Mesendoderm (in vitro differentiated cells): Measurements from ENCODE around the gene SLC26A3. TPM values are rescaled to one million over a fixed set of nuclear protein-coding genes. Genes with fewer than 3 reads are reported as not detected.
"Not testable (repeated sequence)": the region's sequence is repeated elsewhere in the genome, so short reads cannot be mapped to it uniquely, and the experiment has no call there.

Experiments used
- DNase-seq: peaks from one replicate; pipeline ENCODE4 v3.0.0; 2013
- H2AK5ac ChIP-seq: 2 replicates; pipeline ENCODE4 v1.6.1; 2013; ENCODE audit warnings: low read length, inconsistent platforms
- H2BK120ac ChIP-seq: 2 replicates; pipeline ENCODE4 v1.6.1; 2013; ENCODE audit warnings: low read depth, mild to moderate bottlenecking, low read length, moderate library complexity, mixed read lengths
- H2BK15ac ChIP-seq: replicated peaks from 2 replicates; pipeline ENCODE4 v1.6.1; 2013; ENCODE audit warnings: low read depth, mild to moderate bottlenecking, moderate library complexity
- H2BK5ac ChIP-seq: 2 replicates; pipeline ENCODE4 v1.6.1; 2013; ENCODE audit warnings: low read length, inconsistent platforms
- H3K18ac ChIP-seq: 2 replicates; pipeline ENCODE4 v1.6.1; 2013; ENCODE audit warnings: mild to moderate bottlenecking, low read length, mixed read lengths
- H3K23ac ChIP-seq: one replicate; pipeline ENCODE4 v1.6.1; 2013; ENCODE audit warnings: low read length
- H3K27ac ChIP-seq: 2 replicates; pipeline ENCODE4 v1.5.1; 2013; ENCODE audit warnings: low read depth, mild to moderate bottlenecking, inconsistent platforms, low read length, moderate library complexity
- H3K27me3 ChIP-seq: 2 replicates; pipeline ENCODE4 v1.6.1; 2013; ENCODE audit warnings: low read length, control low read depth, mild to moderate bottlenecking, inconsistent platforms; ENCODE audit not compliant: insufficient read depth, poor library complexity
- H3K36me3 ChIP-seq: 2 replicates; pipeline ENCODE4 v1.6.1; 2013; ENCODE audit warnings: low read length, inconsistent platforms; ENCODE audit not compliant: control insufficient read depth, insufficient read depth
- H3K4ac ChIP-seq: one replicate; pipeline ENCODE4 v1.6.1; 2013; ENCODE audit warnings: low read depth, mild to moderate bottlenecking, low read length, moderate library complexity
- H3K4me1 ChIP-seq: 2 replicates; pipeline ENCODE4 v1.6.1; 2013; ENCODE audit warnings: low read depth, low read length, inconsistent platforms; ENCODE audit not compliant: control insufficient read depth
- H3K4me2 ChIP-seq: 2 replicates; pipeline ENCODE4 v1.6.1; 2013; ENCODE audit warnings: low read length
- H3K4me3 ChIP-seq: 2 replicates; pipeline ENCODE4 v1.5.1; 2013; ENCODE audit warnings: mild to moderate bottlenecking, low read length
- H3K56ac ChIP-seq: one replicate; pipeline ENCODE4 v1.6.1; 2013; ENCODE audit warnings: low read length
- H3K79me1 ChIP-seq: 2 replicates; pipeline ENCODE4 v1.6.1; 2013; ENCODE audit warnings: low read length, inconsistent platforms
- H3K79me2 ChIP-seq: 2 replicates; pipeline ENCODE4 v1.6.1; 2013; ENCODE audit warnings: mild to moderate bottlenecking, low read length; ENCODE audit not compliant: control insufficient read depth, insufficient read depth
- H3K9ac ChIP-seq: 2 replicates; pipeline ENCODE4 v1.6.1; 2013; ENCODE audit warnings: low read length, inconsistent platforms
- H4K5ac ChIP-seq: one replicate; pipeline ENCODE4 v1.6.1; 2013; ENCODE audit warnings: low read length
- H4K8ac ChIP-seq: one replicate; pipeline ENCODE4 v1.6.1; 2013; ENCODE audit warnings: low read depth, mild to moderate bottlenecking, control low read depth, low read length, moderate library complexity
- WGBS: extraction: QIAGEN DNeasy Blood & Tissue Kit; methylation state at CpG from one replicate; pipeline ENCODE4 v1.1.7; 2013; ENCODE audit warnings: low lambda C conversion rate, missing lambda C conversion rate; ENCODE audit not compliant: insufficient coverage; ENCODE audit errors: extremely low coverage; 5-methylcytosine and 5-hydroxymethylcytosine counted together
- polyA plus RNA-seq, 2 experiments: library from polyadenylated mRNA; stranded (reverse); fragments of 200-250 nt; gene quantifications; one replicate each; pipeline ENCODE4 v1.2.3, GENCODE V29; 2013

Gene SLC26A3
- polyA plus RNA-seq (2013, experiment 1 of 2): not detected
- not detected for polyA plus RNA-seq (2013, experiment 2 of 2)

DNA sequence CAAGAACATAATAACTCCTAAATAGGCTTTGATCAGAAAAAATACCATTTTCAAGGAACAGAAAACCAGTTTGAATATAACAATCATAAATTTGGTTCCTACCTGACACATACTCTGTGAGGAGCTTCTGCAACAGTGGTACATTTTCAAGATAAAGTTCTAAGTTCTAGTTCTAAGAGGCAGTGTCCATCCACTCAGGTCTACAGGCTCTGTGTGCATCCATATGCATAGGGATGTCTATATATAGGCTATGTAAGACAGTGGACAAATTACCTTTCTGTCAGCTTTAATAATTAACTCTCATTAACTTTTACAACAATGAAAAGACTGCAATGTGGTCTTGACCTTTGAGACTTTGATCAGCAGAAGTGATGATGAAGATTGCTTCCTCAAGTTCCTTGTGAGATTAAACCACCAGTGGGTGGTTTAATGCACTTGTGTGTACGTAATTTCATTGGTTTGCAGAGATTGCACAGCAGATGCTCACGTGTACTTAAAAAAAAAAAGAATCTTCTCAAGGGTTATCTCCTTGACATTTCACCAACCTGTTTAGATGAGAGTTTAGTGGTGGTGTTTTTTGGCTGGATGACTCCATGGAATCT, at the start of gene SLC26A3:
Gene SLC26A3, minus strand, starts transcription at position 215 of the 602 bp plus-strand sequence. CDS start 8,714 bp downstream, outside the sequence.
- no peak within 1 kb of the TSS for H3K56ac ChIP-seq
- no peaks in the 10 kb centered on the region for H3K27me3 ChIP-seq
- DNase-seq: no peak
- H3K4me3 ChIP-seq: no peak within 1 kb of the TSS
- no peaks in the 10 kb centered on the region for H3K79me2 ChIP-seq
- no peak within 1 kb of the TSS for H3K9ac ChIP-seq
- H2BK5ac ChIP-seq: no peak within 1 kb of the TSS
- H3K27ac ChIP-seq: no peak within 1 kb of the TSS
- H3K18ac ChIP-seq: no peak within 1 kb of the TSS
- no peak within 1 kb of the TSS for H2BK120ac ChIP-seq
- H3K4ac ChIP-seq: no peak within 1 kb of the TSS
- no peaks in the 10 kb centered on the region for H3K4me1 ChIP-seq
- no peak within 1 kb of the TSS for H4K8ac ChIP-seq
- H4K5ac ChIP-seq: no peak within 1 kb of the TSS
- no peaks in the 10 kb centered on the region for H3K79me1 ChIP-seq
- no peaks in the 10 kb centered on the region for H3K36me3 ChIP-seq
- H3K23ac ChIP-seq: no peak within 1 kb of the TSS
- H2BK15ac ChIP-seq: no peak within 1 kb of the TSS
- no peak within 1 kb of the TSS for H3K4me2 ChIP-seq
- no CpG with 5 or more reads among the region's 2 CpGs for WGBS
- no peak within 1 kb of the TSS for H2AK5ac ChIP-seq

GRCh38 chr7:107850643-107851042, 47.6 kb upstream of the SLC26A3 start:
- WGBS: no CpG with 5 or more reads among the region's 1 CpG
- Histone ChIP-seq H3K79me1 (no peaks in the 10 kb centered on the region), H3K4me2 (no peak overlapping the region), H3K56ac (no peak overlapping the region), H3K4me3 (no peak overlapping the region), H2BK5ac (no peak overlapping the region), H2AK5ac (no peak overlapping the region), H3K27me3 (no peaks in the 10 kb centered on the region), H3K18ac (no peak overlapping the region), H3K4me1 (no peaks in the 10 kb centered on the region), H3K23ac (no peak overlapping the region), H3K27ac (no peak overlapping the region), H3K4ac (no peak overlapping the region), H3K36me3 (no peaks in the 10 kb centered on the region), H2BK120ac (no peak overlapping the region), H4K5ac (no peak overlapping the region), H3K79me2 (no peaks in the 10 kb centered on the region), H2BK15ac (no peak overlapping the region), H4K8ac (no peak overlapping the region), H3K9ac (no peak overlapping the region)
- DNase-seq: no peak

- H3K9ac ChIP-seq: no peak overlapping the region
Measured at GRCh38 chr7:107850216-107850615, 47.2 kb upstream of the SLC26A3 start.

GRCh38 chr7:107848211-107848610, 45.2 kb upstream of the SLC26A3 start:
- not testable (repeated sequence) for H3K79me1 ChIP-seq, H4K5ac ChIP-seq, H2BK15ac ChIP-seq, H3K9ac ChIP-seq, H3K4ac ChIP-seq, H4K8ac ChIP-seq, H3K18ac ChIP-seq, H2AK5ac ChIP-seq, H3K56ac ChIP-seq, H3K23ac ChIP-seq, DNase-seq, H3K27ac ChIP-seq, H3K79me2 ChIP-seq, H3K27me3 ChIP-seq, H3K4me2 ChIP-seq, H2BK5ac ChIP-seq, H3K4me1 ChIP-seq, H3K4me3 ChIP-seq, H2BK120ac ChIP-seq, H3K36me3 ChIP-seq
- no CpG with 5 or more reads among the region's 31 CpGs for WGBS

More at GRCh38 chr7:107850216-107850615, 47.2 kb upstream of the SLC26A3 start:
- no peaks in the 10 kb centered on the region for H3K79me1 ChIP-seq
- no peaks in the 10 kb centered on the region for H3K4me1 ChIP-seq
- no peak overlapping the region for H4K8ac ChIP-seq
- H2BK120ac ChIP-seq: no peak overlapping the region
- H3K79me2 ChIP-seq: no peaks in the 10 kb centered on the region
- no peak overlapping the region for H4K5ac ChIP-seq
- H3K18ac ChIP-seq: no peak overlapping the region
- H2BK5ac ChIP-seq: no peak overlapping the region
- no peaks in the 10 kb centered on the region for H3K27me3 ChIP-seq
- no peaks in the 10 kb centered on the region for H3K36me3 ChIP-seq
- no peak overlapping the region for H3K56ac ChIP-seq
- no peak overlapping the region for H3K4me2 ChIP-seq
- no peak overlapping the region for H3K4me3 ChIP-seq
- no peak overlapping the region for H2BK15ac ChIP-seq
- WGBS: no CpG with 5 or more reads among the region's 4 CpGs
- no peak overlapping the region for H2AK5ac ChIP-seq
- no peak overlapping the region for H3K23ac ChIP-seq
- DNase-seq: no peak
- no peak overlapping the region for H3K27ac ChIP-seq
- no peak overlapping the region for H3K4ac ChIP-seq

GRCh38 chr7:107847836-107848175, 44.8 kb upstream of the SLC26A3 start:
- not testable (repeated sequence) for H3K27ac ChIP-seq, H3K4me1 ChIP-seq, H3K56ac ChIP-seq, H3K23ac ChIP-seq, H2AK5ac ChIP-seq, H2BK5ac ChIP-seq, H3K36me3 ChIP-seq, H3K4me3 ChIP-seq, H3K4ac ChIP-seq, H3K9ac ChIP-seq, H4K8ac ChIP-seq, DNase-seq, H3K18ac ChIP-seq, H3K4me2 ChIP-seq, H3K27me3 ChIP-seq, H3K79me2 ChIP-seq, H2BK15ac ChIP-seq, H2BK120ac ChIP-seq, H4K5ac ChIP-seq, H3K79me1 ChIP-seq
- WGBS: no CpG with 5 or more reads among the region's 20 CpGs
